Measurements from ENCODE around the gene PHPT1. TPM values are rescaled to one million over a fixed set of nuclear protein-coding genes. Genes with fewer than 3 reads are reported as not detected.
A peak's percentile ranks its signal among the peaks of the same experiment; 100 is the strongest.

PHPT1 gene
- total RNA-seq, 1 donor from 2014 or later: 349 TPM

DNA sequence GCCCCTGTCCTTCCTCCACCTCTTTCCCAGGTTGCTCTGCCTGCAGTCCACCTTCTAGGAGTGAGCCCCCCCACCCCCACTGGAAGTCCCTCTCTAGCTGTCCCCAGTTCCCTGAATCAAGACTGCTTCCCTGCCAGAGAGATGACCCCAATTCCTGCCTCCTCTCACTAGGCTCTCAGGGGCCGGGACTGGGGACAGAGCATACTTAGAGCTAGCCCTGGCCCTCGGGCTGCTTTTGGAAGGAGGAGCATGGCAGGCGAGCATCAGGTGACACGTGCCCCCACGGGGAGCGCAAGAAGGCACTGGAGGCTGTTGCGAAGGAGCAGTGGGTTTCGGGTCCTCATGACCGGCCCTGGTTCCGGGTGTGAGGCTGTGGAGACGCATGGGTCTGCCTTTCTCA lies 46.8 kb downstream of the PHPT1 start:
- peaks cover 54% of the 10 kb centered on the region for H3K36me3 ChIP-seq
- H3K9me3 ChIP-seq (replicated peaks): no peaks in the 10 kb centered on the region
- peaks cover 8% of the 10 kb centered on the region for H3K4me1 ChIP-seq
- intact Hi-C loops (cut with micrococcal nuclease): no loop called here
- H3K27ac ChIP-seq (replicated peaks): no peak overlapping the region
- no peaks in the 10 kb centered on the region for H3K27me3 ChIP-seq (ENCODE audit: low read depth)
- no peak overlapping the region for H3K4me3 ChIP-seq
- TF ChIP-seq, protein P1, sequence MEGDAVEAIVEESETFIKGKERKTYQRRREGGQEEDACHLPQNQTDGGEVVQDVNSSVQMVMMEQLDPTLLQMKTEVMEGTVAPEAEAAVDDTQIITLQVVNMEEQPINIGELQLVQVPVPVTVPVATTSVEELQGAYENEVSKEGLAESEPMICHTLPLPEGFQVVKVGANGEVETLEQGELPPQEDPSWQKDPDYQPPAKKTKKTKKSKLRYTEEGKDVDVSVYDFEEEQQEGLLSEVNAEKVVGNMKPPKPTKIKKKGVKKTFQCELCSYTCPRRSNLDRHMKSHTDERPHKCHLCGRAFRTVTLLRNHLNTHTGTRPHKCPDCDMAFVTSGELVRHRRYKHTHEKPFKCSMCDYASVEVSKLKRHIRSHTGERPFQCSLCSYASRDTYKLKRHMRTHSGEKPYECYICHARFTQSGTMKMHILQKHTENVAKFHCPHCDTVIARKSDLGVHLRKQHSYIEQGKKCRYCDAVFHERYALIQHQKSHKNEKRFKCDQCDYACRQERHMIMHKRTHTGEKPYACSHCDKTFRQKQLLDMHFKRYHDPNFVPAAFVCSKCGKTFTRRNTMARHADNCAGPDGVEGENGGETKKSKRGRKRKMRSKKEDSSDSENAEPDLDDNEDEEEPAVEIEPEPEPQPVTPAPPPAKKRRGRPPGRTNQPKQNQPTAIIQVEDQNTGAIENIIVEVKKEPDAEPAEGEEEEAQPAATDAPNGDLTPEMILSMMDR (IDR thresholded peaks at IDR 0.05; ENCODE audit: borderline replicate concordance): no peak
- no peak for DNase-seq

DNA sequence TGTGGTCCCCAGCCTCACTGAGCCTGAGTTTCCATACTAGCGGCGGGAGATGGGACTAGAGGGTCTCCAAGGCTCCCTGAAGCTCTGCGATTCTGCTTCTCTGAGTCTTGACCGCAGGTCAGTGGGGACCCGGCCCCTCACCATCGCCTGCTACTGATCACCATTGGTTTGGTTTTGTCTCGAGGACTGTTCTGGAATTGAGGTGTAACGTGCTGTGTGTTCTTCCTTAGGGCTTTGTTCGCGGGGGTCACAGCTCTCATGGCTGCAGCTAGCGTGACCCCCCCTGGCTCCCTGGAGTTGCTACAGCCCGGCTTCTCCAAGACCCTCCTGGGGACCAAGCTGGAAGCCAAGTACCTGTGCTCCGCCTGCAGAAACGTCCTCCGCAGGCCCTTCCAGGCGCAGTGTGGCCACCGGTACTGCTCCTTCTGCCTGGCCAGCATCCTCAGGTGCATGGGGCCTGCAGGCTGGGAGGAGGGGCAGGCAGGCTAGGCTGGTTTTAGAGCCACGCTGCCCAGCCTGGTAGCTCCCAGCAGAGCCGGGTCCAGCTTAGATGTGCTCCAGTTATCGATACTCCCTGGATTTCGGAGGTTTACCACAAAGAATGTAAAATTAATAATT lies 49.4 kb downstream of the PHPT1 start:
- TF ChIP-seq, protein P1 (IDR thresholded peaks at IDR 0.05; ENCODE audit: borderline replicate concordance): no peak
- Histone ChIP-seq H3K9me3 (replicated peaks) (no peaks in the 10 kb centered on the region), H3K27me3 (ENCODE audit: low read depth) (no peaks in the 10 kb centered on the region), H3K36me3 (peaks cover 39% of the 10 kb centered on the region), H3K4me3 (no peak overlapping the region), H3K27ac (replicated peaks) (no peak overlapping the region), H3K4me1 (peaks cover 34% of the 10 kb centered on the region)
- DNase-seq: no peak
- intact Hi-C loops (cut with micrococcal nuclease): no loop called here

DNA sequence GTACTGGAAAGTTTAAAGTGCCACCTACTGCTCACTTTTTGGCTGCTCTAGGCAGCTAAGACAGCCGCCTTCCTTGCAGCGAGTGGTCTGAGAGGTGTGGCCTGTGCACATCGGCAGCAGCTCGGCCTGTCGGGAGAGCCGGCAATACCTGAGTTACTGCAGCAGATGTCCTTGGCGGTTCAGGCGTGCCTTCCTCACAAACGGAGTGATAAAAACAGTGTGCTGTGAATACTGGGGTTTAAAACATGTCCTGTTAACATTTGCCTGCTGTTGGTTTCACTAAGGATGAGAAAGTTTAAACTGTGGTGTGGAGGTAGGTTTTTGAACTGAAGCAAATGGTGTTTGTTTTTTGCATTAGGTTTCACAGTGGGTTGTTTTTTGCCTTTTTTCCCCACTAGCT lies 50.0 kb downstream of the PHPT1 start:
- no peak overlapping the region for H3K27ac ChIP-seq (replicated peaks)
- peaks cover 40% of the 10 kb centered on the region for H3K4me1 ChIP-seq
- TF ChIP-seq, protein P1 (IDR thresholded peaks at IDR 0.05; ENCODE audit: borderline replicate concordance): no peak
- no peak overlapping the region for H3K4me3 ChIP-seq
- no peak for DNase-seq
- no peaks in the 10 kb centered on the region for H3K27me3 ChIP-seq (ENCODE audit: low read depth)
- intact Hi-C loops (cut with micrococcal nuclease): no loop called here
- peaks cover 36% of the 10 kb centered on the region for H3K36me3 ChIP-seq
- no peaks in the 10 kb centered on the region for H3K9me3 ChIP-seq (replicated peaks)

DNA sequence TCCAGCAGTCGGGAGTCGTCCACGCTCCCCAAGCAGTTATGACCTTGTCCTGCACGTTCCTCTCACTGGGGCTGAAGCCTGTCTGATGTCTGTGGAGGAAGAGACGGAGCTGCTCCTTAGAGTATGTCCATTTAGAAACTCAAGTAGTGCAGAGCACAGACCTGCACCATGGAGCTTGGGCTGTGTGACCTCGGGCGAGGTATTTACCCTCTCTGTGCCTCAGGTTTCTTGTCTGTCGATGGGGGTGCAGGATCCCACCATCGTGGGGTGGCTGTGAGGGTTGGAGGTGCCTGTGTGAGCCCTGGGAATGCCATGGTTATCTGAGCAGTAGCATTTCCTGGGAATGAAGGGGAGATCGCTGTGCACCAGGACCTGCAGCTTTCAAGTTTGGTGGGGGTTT lies 51.3 kb downstream of the PHPT1 start:
- peaks cover 40% of the 10 kb centered on the region for H3K4me1 ChIP-seq
- H3K9me3 ChIP-seq (replicated peaks): no peaks in the 10 kb centered on the region
- H3K27me3 ChIP-seq (ENCODE audit: low read depth): no peaks in the 10 kb centered on the region
- intact Hi-C loops (cut with micrococcal nuclease): no loop called here
- H3K27ac ChIP-seq (replicated peaks): peak overlapping the region; percentile 89
- DNase-seq: no peak
- peaks cover 27% of the 10 kb centered on the region for H3K36me3 ChIP-seq
- H3K4me3 ChIP-seq: no peak overlapping the region
- TF ChIP-seq, protein P1 (IDR thresholded peaks at IDR 0.05; ENCODE audit: borderline replicate concordance): no peak

Small RNA genes within 50 kb of the gene (microRNA-seq; reads per million reads assigned to microRNA genes)
- gene MIR4292 (not detected), gene MIR4479 (not detected)

Other genes with a start within 250 kb of the PHPT1 start
- 81.5 TPM for gene EGFL7, start 186.5 kb upstream of the PHPT1 start, total RNA-seq
- gene AGPAT2, start 162.0 kb upstream of the PHPT1 start, total RNA-seq: 48.8 TPM
- 21.4 TPM for gene DIPK1B, start 136.8 kb upstream of the PHPT1 start, total RNA-seq
- 9.6 TPM for gene LCN10, start 106.5 kb upstream of the PHPT1 start, total RNA-seq
- 14.6 TPM for gene LCN6, start 100.9 kb upstream of the PHPT1 start, total RNA-seq
- gene LCN8, start 91.2 kb upstream of the PHPT1 start, total RNA-seq: not detected
- 0.41 TPM for gene LCN15, start 84.9 kb upstream of the PHPT1 start, total RNA-seq
- 71.4 TPM for gene TMEM141, start 58.1 kb upstream of the PHPT1 start, total RNA-seq
- 2.1 TPM for gene CCDC183, start 53.1 kb upstream of the PHPT1 start, total RNA-seq
- gene RABL6, start 41.5 kb upstream of the PHPT1 start, total RNA-seq: 64.1 TPM
- gene AJM1, start 6.9 kb upstream of the PHPT1 start, total RNA-seq: 7.7 TPM
- 13.4 TPM for gene MAMDC4, start 2.9 kb downstream of the PHPT1 start, total RNA-seq
- 318 TPM for gene EDF1, start 16.9 kb downstream of the PHPT1 start, total RNA-seq
- gene TRAF2, start 37.1 kb downstream of the PHPT1 start, total RNA-seq: 10.0 TPM
- 157 TPM for gene FBXW5, start 95.3 kb downstream of the PHPT1 start, total RNA-seq
- gene C8G, start 95.8 kb downstream of the PHPT1 start, total RNA-seq: 3.6 TPM
- 7.8 TPM for gene LCN12, start 102.9 kb downstream of the PHPT1 start, total RNA-seq
- 3,579 TPM for gene PTGDS, start 128.1 kb downstream of the PHPT1 start, total RNA-seq
- 11.7 TPM for gene LCNL1, start 133.6 kb downstream of the PHPT1 start, total RNA-seq
- 19.8 TPM for gene PAXX, start 143.0 kb downstream of the PHPT1 start, total RNA-seq
- gene CLIC3, start 147.2 kb downstream of the PHPT1 start, total RNA-seq: 1.6 TPM
- 29.9 TPM for gene ABCA2, start 178.8 kb downstream of the PHPT1 start, total RNA-seq
- not detected for gene FUT7, start 182.7 kb downstream of the PHPT1 start, total RNA-seq
- 63.9 TPM for gene NPDC1, start 196.8 kb downstream of the PHPT1 start, total RNA-seq
- 1.5 TPM for gene ENTPD2, start 204.7 kb downstream of the PHPT1 start, total RNA-seq
- 0.25 TPM for gene SAPCD2, start 221.1 kb downstream of the PHPT1 start, total RNA-seq
- gene UAP1L1, start 228.1 kb downstream of the PHPT1 start, total RNA-seq: 11.5 TPM
- gene MAN1B1, start 237.6 kb downstream of the PHPT1 start, total RNA-seq: 20.6 TPM

Measured in left ventricle myocardium inferior (tissue), 1 donor.